GM18526 (cell line): ENCODE results near the gene TUBA8.

Experiments used
- POLR2A ChIP-seq: IDR thresholded peaks from 3 replicates; pipeline ENCODE4 v1.6.1; 2011; ENCODE audit not compliant: insufficient read length; ENCODE audit errors: extremely low read depth

Gene TUBA8

DNA sequence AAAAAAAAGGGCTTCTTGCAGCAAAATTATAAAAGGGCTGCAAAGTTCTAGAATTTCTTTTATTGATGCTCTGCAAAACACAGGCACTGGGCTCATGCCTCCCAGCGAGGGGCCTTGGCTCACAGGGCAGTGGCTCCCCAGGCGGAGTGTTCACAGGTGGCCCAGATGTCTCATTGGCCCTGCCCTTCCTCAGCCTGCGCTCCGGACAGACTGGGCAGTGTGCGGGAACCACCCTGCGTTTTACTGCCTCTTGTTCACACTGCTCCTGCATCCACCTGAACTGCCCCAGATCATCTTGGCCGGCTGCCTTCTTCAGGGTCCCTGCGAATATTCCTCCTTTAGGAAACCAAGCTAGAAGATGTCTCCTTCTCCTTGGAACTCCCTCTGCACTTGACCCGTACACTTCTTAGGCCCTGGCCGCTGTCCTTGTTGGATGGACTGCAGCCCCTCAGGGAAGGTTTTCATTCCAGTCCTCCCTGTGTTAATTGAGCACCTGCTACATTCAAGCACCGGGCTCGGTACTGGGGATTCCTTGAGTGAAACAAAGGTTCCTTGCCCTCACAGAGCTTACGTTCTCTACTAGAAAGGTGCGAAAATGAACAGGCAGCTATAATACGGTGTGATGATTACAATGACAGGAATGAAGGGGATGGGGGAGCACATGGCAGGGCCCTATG is 4.5 kb downstream of the TUBA8 start:
- TF ChIP-seq POLR2A, result no peak

DNA sequence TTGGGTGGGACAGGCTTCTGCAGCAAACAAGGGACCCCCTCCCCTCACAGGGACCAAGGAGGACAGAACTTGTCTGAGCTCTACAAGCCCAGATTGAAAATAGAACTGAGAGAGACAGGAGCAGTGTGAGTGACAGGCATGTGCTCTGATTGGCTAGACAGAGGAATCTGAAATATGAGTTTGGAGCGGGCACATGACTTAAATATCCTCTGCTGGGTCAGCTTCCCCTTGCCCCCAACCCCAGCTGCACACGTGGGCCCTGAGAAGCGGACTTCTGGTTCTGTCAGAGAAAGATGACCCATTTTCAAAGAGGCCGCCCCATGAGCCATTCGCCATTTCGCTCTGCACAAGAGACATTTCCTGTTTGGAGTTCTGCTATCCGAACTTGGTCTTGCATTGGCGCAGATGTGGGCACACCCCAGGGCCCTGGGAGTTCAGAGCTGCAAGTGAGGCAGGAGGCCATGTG is 5.3 kb downstream of the TUBA8 start:
- TF ChIP-seq POLR2A, result no peak

DNA sequence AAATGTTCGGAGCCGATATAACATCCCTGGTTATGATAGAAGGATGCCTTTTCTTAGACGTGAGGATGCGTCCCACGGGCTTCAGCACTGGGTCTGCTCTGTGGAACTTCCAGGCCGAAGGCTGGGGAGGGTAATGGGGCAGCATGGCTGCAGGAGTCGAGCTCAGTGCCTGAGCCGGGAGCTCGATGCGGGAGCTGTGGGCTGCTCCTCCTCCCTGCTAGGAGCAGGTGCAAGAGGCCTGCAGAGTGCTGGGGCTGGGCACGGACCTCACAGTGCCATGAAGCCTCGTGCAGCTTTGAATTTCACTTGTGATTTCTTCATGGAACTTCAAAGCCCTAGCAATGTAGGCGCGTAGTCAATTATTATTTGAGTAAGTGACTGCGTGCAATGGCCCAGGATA is 6.0 kb downstream of the TUBA8 start:
- TF ChIP-seq POLR2A, result no peak

DNA sequence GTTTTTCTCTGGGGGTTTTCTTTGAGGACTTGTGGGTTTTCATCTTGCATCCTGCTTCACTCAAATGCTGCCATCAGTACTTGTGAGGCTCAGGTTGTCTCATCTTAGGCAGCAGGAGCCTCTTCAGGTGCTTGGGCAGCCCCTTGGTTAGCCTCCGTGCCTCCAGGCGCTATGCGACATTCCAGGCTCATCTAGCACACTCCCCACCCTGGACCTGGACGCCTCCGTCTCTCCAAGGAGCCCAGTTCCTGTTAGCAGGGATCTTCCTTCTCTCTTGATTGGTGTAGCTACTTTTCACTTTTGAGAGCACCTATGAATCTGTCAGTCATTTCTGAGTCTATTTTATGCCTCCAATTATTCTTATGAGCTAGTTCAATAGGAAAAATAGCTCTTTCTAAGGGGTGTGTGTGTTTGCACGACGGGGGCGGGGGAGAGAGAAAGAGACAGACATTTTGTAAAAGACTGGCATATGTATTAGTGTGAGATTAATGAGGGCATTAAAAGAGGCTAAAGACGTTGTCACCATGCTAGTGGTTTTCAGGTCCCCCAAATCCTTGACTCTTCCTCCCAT is 7.8 kb downstream of the TUBA8 start:
- TF ChIP-seq POLR2A, result no peak

DNA sequence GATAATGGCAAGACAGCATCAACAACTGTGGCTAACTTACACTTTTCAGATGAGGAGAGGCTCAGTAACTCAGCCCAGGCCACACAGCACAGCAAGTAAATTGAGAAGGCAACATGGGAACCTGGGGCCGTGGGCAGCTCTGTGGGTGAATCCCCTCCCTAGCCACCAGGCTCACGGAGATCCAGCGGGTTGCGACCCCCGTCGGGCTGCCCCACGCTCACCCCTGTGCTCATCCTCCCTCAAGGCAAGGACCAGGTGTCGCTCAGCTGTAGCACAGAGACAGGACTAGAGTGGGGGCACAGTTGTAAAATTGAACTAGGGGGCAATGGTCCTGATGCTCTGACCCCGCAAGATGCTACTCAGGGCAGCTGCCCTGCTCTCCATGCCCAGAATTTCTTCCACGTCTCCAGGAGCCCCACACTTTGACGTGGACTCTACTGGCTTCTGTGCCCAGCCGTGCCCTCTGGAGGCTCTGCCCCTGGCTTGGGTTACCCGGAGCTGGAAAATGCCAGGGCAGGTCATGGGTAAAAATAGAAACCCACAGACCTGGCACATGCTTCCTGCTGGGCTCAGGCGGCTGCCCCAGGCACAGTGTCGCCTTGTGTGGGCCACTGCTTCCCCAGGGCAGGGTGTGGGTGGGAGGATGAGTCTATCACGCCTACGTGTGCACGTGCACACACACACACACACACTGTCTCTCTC is 9.0 kb downstream of the TUBA8 start:
- no peak for TF ChIP-seq POLR2A

DNA sequence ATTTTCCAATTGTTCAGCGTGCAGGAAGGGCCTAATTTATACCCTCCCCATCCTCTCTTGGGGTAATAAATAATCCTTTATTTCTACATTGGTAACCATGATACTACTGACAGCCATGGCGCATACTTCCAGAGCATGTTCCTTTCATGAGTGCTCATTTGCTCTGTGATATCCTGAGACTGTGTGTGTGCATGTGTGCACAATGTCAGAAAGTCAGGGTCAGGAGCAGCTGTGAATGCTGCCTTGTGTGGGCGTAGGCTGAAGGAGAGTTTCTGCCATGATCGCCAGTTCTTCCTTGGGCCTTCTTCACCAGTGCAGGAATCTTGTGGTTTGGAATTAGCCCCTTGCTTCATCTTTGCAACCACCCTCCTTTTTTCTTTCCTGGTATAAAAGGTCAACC is 10.2 kb downstream of the TUBA8 start:
- TF ChIP-seq POLR2A, result no peak

DNA sequence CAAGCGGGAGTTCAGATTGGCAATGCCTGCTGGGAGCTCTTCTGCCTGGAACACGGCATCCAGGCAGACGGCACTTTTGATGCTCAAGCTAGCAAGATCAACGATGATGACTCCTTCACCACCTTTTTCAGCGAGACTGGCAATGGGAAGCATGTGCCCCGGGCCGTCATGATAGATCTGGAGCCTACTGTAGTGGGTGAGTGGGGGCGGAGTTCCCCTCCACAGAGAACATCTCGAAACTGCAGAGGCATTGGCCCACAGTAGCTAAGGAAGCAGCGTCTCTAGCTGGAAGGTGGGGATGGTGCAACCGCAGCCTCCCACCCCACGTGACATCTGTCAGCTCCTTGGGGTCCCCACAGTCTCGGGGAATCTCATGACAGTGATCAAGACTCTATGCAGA is 10.9 kb downstream of the TUBA8 start:
- no peak for TF ChIP-seq POLR2A

DNA sequence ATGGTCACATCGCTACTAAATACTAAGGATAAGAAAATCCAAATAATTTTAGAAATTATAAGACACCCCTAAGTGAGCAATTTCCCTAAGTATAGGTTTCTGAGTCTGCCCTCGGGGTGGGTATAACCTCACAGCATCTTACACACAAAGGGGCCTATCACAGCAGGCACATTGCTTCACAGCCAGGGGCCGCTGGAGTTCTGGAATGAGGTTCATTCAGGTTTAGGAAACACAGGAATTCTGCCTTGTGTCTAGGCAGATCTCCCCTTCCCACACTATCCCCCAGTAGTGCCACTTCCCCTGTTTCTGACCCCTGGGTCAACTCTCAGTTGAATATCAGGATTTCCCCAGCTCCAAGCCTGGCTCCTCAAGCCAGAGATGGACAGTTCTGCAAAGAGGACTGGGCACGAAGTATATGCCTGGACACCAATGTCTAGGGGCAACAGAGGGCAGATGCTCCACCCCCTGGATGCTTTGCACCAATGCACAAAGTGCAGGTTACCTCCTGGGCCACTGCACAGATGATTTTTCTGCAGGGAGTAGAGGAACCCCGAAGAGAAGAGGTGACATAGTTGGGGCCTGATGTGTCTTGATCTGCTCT is 11.4 kb downstream of the TUBA8 start:
- no peak for TF ChIP-seq POLR2A

DNA sequence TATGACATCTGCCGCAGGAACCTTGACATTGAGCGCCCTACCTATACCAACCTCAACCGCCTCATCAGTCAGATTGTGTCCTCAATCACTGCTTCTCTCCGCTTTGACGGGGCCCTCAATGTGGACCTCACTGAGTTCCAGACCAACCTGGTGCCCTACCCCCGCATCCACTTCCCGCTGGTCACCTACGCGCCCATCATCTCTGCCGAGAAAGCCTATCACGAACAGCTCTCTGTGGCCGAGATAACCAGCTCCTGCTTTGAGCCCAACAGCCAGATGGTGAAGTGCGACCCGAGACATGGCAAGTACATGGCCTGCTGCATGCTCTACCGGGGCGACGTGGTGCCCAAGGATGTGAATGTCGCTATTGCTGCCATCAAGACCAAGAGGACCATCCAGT is 16.0 kb downstream of the TUBA8 start:
- no peak for TF ChIP-seq POLR2A

DNA sequence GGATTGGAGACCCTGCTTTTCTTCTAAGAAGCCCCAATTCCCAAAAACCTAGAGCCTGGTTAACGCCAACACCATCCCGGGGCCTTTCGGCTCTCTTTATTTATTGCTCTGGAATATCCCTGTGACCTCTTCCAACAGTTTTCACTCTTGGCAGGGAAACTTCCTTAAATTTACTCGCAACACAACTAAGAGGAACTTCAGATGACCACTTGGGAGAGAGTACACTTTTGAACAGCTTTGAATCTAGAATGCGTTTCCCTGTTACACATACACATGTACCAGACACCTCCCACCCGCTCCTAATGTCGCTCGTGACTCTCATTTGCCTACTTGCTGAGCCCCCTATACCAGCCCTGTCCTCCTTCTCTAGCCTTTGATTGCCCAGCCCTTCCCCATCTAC is 19.4 kb downstream of the TUBA8 start:
- no peak for TF ChIP-seq POLR2A

DNA sequence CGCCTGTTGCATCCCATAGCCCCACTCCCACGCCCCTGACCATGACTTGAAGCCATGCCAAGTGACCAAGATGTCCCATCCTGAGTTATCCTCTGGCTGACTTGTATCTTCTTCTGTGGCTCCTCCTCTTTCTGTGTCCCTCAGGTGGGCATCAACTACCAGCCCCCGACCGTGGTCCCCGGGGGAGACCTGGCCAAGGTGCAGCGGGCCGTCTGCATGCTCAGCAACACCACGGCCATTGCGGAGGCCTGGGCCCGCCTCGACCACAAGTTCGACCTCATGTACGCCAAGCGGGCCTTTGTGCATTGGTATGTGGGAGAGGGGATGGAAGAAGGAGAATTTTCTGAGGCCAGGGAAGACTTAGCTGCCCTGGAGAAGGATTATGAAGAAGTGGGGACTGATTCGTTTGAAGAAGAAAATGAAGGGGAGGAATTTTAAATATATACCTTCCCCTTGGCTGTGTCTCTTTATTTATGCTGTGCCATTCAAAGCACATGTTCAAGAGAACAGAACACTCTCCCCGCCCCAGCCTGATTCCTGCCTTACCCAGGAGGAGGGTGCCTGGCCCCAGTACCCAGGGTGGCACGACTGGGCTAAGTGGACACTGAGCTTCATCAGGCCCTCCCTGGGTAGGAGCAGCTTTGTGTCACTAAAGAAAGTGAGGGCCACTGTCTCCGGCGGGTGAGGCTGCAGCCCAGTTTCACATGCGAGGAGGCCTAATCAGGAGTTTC is 20.3 kb downstream of the TUBA8 start:
- no peak for TF ChIP-seq POLR2A

DNA sequence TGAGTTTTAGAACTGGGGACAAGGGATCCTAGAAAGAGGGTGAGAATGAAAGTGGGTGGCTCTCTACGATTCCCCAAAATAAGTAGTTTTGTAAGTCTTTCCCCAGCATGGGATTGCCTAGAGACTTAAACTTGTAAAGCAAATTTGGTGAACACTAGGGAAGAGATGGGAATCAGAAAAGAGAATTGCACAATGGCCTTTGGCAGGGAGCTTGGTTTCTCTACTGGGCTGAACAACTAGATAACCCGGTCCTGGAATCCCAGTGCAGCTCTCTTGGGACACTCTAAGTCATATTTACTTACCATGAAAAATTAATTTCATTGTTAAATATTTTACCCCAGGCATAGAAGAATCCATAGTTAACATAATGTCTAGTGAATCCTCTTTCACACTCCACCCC is 22.8 kb downstream of the TUBA8 start:
- TF ChIP-seq POLR2A, result no peak

DNA sequence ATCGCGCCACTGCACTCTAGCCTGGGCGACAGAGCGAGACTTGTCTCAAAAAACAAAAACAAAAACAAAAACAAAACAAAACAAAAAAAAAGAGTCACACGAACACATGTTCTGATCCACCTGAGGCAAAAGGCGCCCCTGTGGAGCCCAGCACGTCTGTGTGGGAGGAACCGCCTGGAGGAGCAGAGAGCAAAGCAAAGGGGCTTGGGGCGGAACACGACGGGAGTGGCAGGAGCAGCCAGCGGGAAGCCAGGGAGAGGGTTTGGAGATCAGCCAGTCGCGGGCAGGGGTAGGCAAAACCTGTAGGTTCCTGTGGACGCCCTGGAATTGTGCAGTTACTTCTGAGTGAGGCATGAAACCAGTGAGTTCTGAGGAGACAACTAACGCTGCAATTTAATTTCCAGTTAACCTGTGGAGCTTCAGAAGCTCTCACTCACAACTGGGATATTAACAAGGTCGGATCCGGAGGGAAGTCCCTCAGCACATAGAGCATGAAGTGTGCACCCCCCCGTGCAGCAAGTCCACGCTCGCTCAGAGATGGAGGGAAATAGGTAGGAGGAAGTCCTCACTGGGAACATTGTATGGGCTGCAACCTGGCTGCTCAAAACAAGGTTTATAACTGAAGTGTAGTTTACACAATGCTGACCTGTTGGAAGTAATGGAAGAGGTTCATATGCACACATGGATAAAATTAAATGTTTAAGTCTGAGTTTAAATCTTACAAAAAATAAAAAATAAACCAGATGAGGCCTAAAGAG is 26.1 kb downstream of the TUBA8 start:
- TF ChIP-seq POLR2A, result no peak

DNA sequence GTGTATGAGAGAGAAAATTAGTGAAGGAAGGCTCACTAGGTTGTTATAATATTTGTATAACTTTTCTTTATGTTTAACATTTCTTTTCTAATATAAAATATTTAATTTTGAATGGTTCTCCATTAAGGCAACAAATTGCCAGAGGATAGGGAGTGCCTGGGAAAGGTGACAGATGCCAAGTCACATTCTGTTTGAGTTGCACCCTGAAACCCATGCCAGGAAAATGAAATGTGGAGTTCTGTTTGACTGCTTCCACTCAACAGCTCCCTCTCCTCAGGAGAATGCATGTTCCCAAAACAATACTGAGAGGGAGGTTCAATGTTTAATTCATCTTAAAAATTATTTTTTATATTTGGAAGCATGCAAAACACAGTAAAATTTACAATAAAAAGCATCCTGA is 33.5 kb downstream of the TUBA8 start:
- TF ChIP-seq POLR2A, result no peak
